HG03064 (cell line): ENCODE measurements around the gene BIRC5.
"Not testable (repeated sequence)": the region's sequence is repeated elsewhere in the genome, so short reads cannot be mapped to it uniquely, and the experiment has no call there.

Experiments
- ATAC-seq: cut with Tn5 transposase; IDR thresholded peaks from one replicate; pipeline ENCODE4 v1.9.1; 2021; ENCODE audit warnings: low read depth; ENCODE audit not compliant: unreplicated experiment

Gene BIRC5

GRCh38 chr17:78238823-78239488 is 24.9 kb downstream of the BIRC5 start:
- ATAC-seq, result no peak

GRCh38 chr17:78239489-78239931 is 25.5 kb downstream of the BIRC5 start:
- no peak for ATAC-seq

- no peak for ATAC-seq
These were observed 26.1 kb downstream of the BIRC5 start for GRCh38 chr17:78240012-78240655.

DNA sequence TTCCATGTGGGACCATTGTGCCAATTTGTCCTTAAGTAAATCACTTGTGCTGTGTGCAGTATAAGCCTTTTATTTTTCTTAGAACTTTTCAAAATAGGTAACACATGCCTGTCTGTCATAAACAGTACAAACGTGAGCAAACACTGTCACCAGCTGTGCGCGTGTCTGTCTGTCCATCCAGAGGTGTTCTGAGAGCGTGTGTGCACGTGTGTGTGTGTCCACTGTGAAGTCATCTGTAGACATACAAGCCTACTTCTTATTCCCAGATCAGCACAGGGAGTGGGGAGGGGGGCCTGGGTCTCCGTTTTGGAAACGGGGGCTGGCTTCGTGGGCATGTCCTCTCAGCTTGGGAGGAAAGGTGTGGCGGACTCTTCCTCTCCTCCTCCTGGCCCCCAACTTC is 26.8 kb downstream of the BIRC5 start:
- no peak for ATAC-seq

DNA sequence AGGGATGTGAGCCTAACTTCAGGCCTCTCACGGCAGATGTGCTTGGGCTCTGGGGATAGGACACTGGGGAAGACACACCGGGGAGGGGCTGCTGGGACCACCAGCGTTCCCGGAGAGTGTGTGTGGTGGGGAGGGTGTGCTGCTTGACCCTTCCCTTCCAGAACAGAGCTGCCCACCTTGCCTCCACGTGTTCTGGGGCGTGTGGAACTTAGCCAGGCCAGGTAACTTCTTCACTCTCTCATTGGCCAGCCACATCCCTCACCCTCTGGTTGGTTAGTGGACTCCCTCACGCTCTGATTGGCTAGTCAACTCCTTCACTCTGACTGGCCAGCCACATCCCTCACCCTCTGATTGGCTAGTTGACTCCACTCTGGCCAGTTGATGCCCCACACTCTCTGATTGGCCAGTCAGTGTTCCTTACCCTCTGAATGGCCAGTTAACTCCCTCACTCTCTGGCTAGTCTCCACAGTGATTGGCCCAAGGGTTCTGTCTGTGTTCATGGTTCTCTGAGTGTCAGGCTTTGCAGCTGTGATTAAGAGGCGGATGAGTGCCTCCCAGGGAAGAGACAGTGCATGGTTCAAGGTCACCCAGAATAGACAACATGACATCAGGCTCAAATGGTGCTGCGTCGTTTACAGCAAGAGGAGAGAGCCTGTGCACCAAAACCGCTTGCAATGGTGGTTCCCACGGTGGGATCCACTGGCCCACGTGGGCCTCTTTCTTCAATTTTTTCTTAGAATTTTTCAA is 27.4 kb downstream of the BIRC5 start:
- no peak for ATAC-seq

- ATAC-seq, result no peak
These were observed 28.1 kb downstream of the BIRC5 start for GRCh38 chr17:78242024-78242742.

- no peak for ATAC-seq
These were observed 33.3 kb downstream of the BIRC5 start for GRCh38 chr17:78247304-78247703.

GRCh38 chr17:78248051-78248914 is 34.2 kb downstream of the BIRC5 start:
- no peak for ATAC-seq

DNA sequence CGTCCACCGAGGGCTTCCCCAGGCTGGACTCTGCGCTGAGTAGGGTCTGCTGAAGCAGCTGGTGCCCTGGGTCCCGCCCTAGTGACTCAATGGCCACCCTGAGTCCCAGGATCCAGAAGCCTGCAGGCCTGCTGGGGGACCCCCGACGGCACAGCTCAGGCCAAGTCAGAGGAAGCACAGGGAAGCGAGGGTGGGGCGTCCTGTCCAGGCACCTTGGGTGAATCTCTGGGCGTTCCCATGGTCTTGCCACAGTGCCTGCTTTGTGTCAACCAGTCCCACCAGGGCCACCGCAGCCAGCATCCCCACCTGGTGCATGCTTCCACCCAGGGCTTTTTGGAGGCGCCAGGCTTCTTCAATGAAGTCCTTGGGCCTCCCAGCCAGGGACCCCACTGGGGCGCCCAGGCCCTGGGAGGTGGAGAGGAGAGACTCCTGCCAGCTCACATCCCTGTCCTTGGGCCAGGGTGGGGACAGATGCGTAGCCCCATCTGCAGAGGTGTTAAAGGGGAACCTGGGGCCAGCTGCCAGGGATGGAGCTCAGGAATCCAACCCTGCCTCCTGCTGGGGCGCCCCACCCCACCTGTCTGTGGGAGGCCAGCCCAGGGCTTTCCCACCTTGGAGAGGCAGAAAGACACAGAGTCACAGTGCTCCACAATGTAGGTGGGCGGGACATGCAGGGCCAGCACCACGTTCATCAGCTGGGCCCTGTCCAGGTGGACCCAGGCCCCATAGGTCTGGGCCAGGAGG is 35.2 kb downstream of the BIRC5 start:
- ATAC-seq, result no peak

GRCh38 chr17:78249818-78250806 is 36.1 kb downstream of the BIRC5 start:
- ATAC-seq, result no peak

DNA sequence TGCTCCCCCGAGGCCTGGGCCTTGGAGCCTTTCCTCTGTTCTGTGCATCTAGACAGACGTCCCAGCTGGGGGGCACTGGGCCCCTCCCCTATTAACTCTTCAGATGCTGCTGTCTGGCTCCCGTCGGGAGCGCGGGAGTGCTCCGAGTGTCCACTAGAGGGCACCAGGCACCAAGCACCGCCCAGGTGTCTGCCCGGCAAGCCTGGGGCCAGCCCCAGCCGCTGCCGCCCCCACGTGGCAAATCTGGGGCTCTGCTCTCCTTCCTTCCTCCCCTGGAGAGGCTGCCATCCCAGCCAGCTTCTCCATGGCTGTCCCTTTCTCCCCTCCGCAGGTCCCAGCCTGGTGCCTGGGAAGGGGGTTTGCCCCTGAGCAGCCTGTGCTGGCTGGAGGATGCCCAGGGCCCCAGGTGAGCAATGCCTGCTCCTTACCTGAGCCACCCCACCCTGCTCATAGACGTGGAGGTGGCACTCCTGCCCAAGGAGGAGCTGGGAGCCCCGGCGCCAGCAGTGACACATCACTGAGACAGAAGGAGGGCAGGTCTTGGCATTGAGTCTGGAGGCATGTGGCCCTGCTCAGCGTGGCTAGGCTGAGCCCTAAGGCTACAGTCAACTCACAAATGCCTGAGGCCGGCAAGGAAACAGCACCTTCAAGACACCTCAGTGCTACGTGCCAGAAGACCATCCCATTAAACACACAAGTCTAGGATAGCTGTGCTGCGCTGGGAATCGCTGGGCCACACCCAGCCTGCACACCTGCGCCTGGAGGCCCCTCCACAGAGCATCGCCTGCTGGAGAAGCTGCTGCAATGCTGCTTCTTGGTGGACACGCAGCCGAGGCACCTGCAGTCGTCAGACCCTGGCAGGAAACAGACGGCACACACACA is 37.1 kb downstream of the BIRC5 start:
- ATAC-seq, result no peak

DNA sequence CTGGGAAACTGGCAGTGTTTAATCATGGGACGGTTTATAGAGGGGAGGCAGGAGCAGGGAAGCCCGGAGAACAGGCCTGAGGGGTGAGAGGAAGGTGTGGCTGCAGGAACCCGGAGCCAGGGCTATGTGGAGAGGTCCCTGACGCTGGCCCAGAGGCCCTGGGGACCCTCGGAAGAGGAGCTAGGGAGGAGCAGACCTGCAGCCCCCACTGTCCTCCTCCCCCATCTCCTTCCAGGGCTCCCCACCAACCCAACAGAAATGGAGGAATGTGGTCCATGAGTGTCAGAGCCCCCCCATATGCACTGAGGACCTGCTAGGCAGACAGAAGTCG is 37.7 kb downstream of the BIRC5 start:
- ATAC-seq, result no peak

DNA sequence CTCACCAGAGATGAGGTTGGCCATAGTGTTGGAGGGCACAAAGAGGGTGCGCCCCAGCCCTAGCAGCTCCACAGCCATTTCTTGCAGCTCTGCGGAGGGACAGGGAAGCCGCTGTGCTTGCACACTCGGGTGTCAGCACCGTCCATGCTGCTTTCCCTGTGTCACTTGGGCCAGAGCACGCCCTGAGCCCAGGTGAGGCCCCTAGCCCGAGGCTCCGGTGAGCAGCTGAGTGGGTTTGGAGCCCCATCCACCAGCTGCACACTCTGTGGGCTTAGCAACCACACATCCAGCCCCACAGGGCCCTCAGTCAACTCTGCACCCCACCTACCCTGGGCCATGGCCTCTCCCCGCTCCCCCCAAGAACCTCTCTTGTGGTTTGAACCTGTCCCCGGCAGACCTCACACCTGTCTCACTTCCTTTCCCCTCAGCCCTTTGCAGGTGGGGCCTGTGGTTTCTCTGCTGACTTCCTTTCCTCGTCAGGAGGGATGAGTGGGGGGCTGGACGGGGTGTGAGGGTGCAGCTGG is 38.1 kb downstream of the BIRC5 start:
- no peak for ATAC-seq

- ATAC-seq, result no peak
These were observed 38.9 kb downstream of the BIRC5 start for GRCh38 chr17:78252701-78253635.

DNA sequence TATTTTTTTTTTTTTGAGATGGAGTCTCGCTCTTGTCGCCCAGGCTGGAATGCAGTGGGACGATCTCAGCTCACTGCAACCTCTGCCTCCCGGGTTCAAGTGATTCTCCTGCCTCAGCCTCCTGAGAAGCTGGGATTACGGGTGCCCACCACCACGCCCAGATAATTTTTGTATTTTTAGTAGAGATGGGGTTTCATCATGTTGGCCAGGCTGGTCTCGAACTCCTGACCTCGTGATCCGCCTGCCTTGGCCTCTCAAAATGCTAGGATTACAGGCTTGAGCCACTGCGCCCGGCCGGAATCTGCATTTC is 39.5 kb downstream of the BIRC5 start:
- ATAC-seq, result not testable (repeated sequence)

DNA sequence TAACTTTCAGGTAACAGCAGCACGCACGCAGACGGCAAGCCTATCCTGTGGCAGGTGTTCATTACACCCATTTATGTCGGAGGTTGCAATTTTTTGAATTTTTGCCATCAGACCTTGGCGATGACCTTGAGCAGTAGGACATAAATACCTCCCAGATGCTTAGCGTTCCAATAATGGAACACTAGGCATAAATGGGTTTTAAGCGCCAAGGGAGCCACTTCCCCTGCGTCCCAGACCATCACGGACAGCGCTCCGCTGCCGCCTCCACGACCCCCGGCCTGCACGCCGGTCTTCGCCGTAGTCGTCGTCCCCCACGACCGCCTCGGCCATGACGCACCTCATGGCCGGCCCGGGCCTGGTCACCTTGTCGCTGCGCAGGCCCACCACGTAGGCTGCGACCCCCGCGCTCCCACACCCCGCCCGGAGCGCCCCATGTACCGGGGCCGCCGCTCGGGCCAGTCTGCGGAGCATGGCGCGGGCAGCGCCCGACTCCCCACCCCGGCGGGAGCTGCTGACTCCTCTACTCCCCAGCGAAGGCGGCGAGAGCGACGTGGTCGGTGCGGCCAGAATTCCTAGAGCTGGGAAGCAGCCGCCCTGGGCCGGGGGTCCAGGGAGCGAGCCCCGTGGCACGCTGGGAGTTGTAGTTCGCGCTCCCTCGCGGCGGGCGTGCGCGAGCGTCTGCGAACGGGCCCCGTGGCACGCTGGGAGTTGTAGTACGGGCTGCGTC is 40.1 kb downstream of the BIRC5 start:
- peak; percentile 50 for ATAC-seq
